OCI-LY7 (cell line): ENCODE data around the gene NEUROG1. TPM values are rescaled to one million over a fixed set of nuclear protein-coding genes. Genes with fewer than 3 reads are reported as not detected.

ENCODE experiments used
- BruUV-seq: library from RNA; stranded (reverse); fragments of 400-500 nt; replicated peaks from 2 replicates; lab custom pipeline; 2021; lab: Mats Ljungman, UMichigan
- CTCF ChIA-PET: fragments of 300-600 bp; sonication (Branson Sonifier 250); formaldehyde crosslinking; loops from one replicate; lab custom pipeline; 2022; ENCODE audit warnings: antibody characterized with exemption; ENCODE audit not compliant: unreplicated experiment; lab: Charles Lee
- POLR2A ChIA-PET: fragments of 300-600 bp; sonication (Branson Sonifier 250); formaldehyde crosslinking; loops from one replicate; lab custom pipeline; 2022; ENCODE audit warnings: antibody characterized with exemption; lab: Charles Lee
- DNase-seq: peaks from one replicate; pipeline ENCODE4 v3.0.0-alpha.2; 2015; ENCODE audit warnings: low spot score
- H2AFZ ChIP-seq: fragments of 200-600 bp; sonication (generic), shearing (Covaris generic); 2 replicates; pipeline ENCODE4 v1.6.1; 2014; ENCODE audit warnings: mild to moderate bottlenecking, antibody characterized with exemption, low read length, moderate library complexity
- H3K27ac ChIP-seq: fragments of 200-600 bp; sonication (generic); 2 replicates; pipeline ENCODE4 v1.5.1; 2014; ENCODE audit warnings: mixed run types, low read depth, mild to moderate bottlenecking, moderate library complexity, low read length, inconsistent platforms; ENCODE audit not compliant: poor library complexity, severe bottlenecking
- H3K36me3 ChIP-seq: fragments of 200-600 bp; sonication (generic); 2 replicates; pipeline ENCODE4 v1.6.1; 2014; ENCODE audit warnings: mild to moderate bottlenecking, antibody characterized with exemption, low read length, moderate library complexity, mixed read lengths; ENCODE audit not compliant: insufficient read depth
- H3K4me1 ChIP-seq: fragments of 200-600 bp; sonication (generic); 2 replicates; pipeline ENCODE4 v1.5.1; 2014; ENCODE audit warnings: mild to moderate bottlenecking, low read length; ENCODE audit not compliant: insufficient read depth, poor library complexity, severe bottlenecking
- H3K4me2 ChIP-seq: fragments of 200-600 bp; sonication (generic); 2 replicates; pipeline ENCODE4 v1.6.1; 2014; ENCODE audit warnings: mild to moderate bottlenecking, low read length
- H3K4me3 ChIP-seq: fragments of 200-600 bp; sonication (generic); 2 replicates; pipeline ENCODE4 v1.5.1; 2014; ENCODE audit warnings: mild to moderate bottlenecking, low read depth, low read length; ENCODE audit not compliant: poor library complexity, severe bottlenecking
- H3K79me2 ChIP-seq: fragments of 200-600 bp; sonication (generic); 2 replicates; pipeline ENCODE4 v1.6.1; 2016; ENCODE audit warnings: low read depth, mild to moderate bottlenecking, low read length, moderate library complexity, mixed read lengths; ENCODE audit not compliant: insufficient read depth
- H3K9me2 ChIP-seq: fragments of 200-600 bp; sonication (generic); 2 replicates; pipeline ENCODE4 v1.6.1; 2016; ENCODE audit warnings: mild to moderate bottlenecking, low read length, mixed read lengths; ENCODE audit not compliant: insufficient read depth
- H3K9me3 ChIP-seq: fragments of 200-600 bp; sonication (generic); 2 replicates; pipeline ENCODE4 v1.6.1; 2014; ENCODE audit warnings: mild to moderate bottlenecking, mixed run types, low read length, mixed read lengths
- H4K20me1 ChIP-seq: fragments of 200-600 bp; sonication (generic); 2 replicates; pipeline ENCODE4 v1.6.1; 2014; ENCODE audit warnings: mild to moderate bottlenecking, antibody characterized with exemption, low read length, moderate library complexity, mixed read lengths; ENCODE audit not compliant: insufficient read depth
- EZH2phosphoT487 ChIP-seq: fragments of 200-600 bp; sonication (generic); IDR thresholded peaks from 2 replicates; pipeline ENCODE4 v1.6.1; 2018; ENCODE audit warnings: low read depth, borderline replicate concordance, mild to moderate bottlenecking, mixed run types, antibody characterized with exemption, low read length, moderate library complexity, mixed read lengths
- intact Hi-C: fragments of 100-400 bp; cut with micrococcal nuclease; formaldehyde crosslinking; loops from one replicate; pipeline ENCODE4 v1.10.0; 2022; ENCODE audit not compliant: unreplicated experiment
- total RNA-seq, 2 experiments: library from RNA; depleted of rRNA in 1 of 2; stranded (reverse); fragments of >200 nt in 1 of 2; shearing (Covaris generic) in 1 of 2; gene quantifications; 2 replicates each; pipeline ENCODE4 v1.2.3, GENCODE V29; 2014 to 2022
- TF ChIP-seq, protein P1 (sequence below): fragments of 200-600 bp; sonication (generic); conservative IDR thresholded peaks from 2 replicates; pipeline ENCODE4 v1.5.1; 2014; ENCODE audit warnings: mild to moderate bottlenecking, antibody characterized with exemption, low read length, moderate library complexity, mixed read lengths

Gene NEUROG1
- total RNA-seq, 2 experiments from 2014 or later, result not detected

DNA sequence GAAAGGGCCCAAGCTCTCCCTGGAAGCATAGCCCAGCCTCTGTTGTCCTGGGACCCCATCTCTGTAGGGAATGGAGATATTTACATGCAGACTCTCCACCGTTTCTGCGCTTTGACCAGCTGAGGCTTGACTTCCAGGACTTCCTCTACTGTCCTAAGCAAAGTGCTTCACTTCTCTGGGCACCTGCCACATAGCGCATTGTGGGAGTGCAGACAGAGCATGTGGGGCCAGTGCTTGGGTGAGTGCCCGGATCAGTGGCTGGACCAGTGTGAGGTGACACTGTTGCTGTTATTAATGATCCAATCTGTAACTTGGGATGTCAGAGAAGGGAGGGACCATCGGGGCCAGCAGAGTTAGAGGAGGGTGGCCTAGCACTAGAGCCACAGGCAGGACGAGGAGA, 32.5 kb upstream of the NEUROG1 start:
- Histone ChIP-seq H4K20me1 (no peaks in the 10 kb centered on the region), H3K4me1 (no peaks in the 10 kb centered on the region), H3K9me3 (no peaks in the 10 kb centered on the region), H3K4me3 (no peak overlapping the region), H3K27ac (no peak overlapping the region), H2AFZ (no peak overlapping the region), H3K79me2 (no peaks in the 10 kb centered on the region), H3K9me2 (no peaks in the 10 kb centered on the region), H3K36me3 (no peaks in the 10 kb centered on the region), H3K4me2 (no peak overlapping the region)
- DNase-seq, result no peak
- CTCF ChIA-PET, result no interaction called here
- POLR2A ChIA-PET, result interaction anchor here (1.1 kb wide), 1 partner anchor 12 kb away, joined by 3 read pairs; no protein-coding TSS in a partner anchor
- no TSS peak for BruUV-seq
- intact Hi-C loops, result no loop called here
- TF ChIP-seq, protein P1, sequence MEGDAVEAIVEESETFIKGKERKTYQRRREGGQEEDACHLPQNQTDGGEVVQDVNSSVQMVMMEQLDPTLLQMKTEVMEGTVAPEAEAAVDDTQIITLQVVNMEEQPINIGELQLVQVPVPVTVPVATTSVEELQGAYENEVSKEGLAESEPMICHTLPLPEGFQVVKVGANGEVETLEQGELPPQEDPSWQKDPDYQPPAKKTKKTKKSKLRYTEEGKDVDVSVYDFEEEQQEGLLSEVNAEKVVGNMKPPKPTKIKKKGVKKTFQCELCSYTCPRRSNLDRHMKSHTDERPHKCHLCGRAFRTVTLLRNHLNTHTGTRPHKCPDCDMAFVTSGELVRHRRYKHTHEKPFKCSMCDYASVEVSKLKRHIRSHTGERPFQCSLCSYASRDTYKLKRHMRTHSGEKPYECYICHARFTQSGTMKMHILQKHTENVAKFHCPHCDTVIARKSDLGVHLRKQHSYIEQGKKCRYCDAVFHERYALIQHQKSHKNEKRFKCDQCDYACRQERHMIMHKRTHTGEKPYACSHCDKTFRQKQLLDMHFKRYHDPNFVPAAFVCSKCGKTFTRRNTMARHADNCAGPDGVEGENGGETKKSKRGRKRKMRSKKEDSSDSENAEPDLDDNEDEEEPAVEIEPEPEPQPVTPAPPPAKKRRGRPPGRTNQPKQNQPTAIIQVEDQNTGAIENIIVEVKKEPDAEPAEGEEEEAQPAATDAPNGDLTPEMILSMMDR, result no peak
- TF ChIP-seq EZH2phosphoT487, result no peak

DNA sequence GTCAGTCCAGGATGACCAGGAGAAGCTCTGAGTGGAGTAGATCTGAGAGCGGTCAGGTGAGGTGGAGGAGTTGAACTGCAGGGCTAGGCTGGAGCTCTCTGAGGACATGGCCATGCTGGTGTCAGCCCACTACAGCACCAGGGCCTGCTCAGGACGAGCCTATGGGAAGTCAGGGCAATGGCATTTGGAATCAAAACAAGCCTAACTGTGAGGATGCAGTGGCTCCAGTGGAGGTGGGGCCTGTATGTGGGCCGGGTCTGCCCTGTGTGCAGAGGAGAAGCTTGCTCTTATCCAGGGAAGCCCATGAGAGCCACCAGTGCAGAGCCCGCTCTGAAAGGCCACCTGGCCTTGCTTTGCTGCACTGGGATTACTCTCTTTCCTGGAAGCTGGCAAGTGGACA, 31.9 kb upstream of the NEUROG1 start:
- POLR2A ChIA-PET, result interaction anchor here (1.1 kb wide), 1 partner anchor 13 kb away, joined by 3 read pairs; no protein-coding TSS in a partner anchor
- no peaks in the 10 kb centered on the region for H3K9me2 ChIP-seq
- no peaks in the 10 kb centered on the region for H3K9me3 ChIP-seq
- H3K79me2 ChIP-seq, result no peaks in the 10 kb centered on the region
- no peak overlapping the region for H3K27ac ChIP-seq
- no peaks in the 10 kb centered on the region for H3K4me1 ChIP-seq
- H3K36me3 ChIP-seq, result no peaks in the 10 kb centered on the region
- H3K4me3 ChIP-seq, result no peak overlapping the region
- H2AFZ ChIP-seq, result no peak overlapping the region
- H3K4me2 ChIP-seq, result no peak overlapping the region
- CTCF ChIA-PET, result no interaction called here
- BruUV-seq, result no TSS peak
- no peak for DNase-seq
- intact Hi-C loops, result no loop called here
- TF ChIP-seq, protein P1, result no peak
- TF ChIP-seq EZH2phosphoT487, result no peak
- H4K20me1 ChIP-seq, result no peaks in the 10 kb centered on the region
